NCI-H748 treated with DMSO at 0.1 percent for 48 hours (cell line): ENCODE results near the gene SEC22C.

Experiments used
- DNase-seq: peaks from one replicate; lab custom pipeline; 2025; lab: John Stamatoyannopoulos, UW

The SEC22C gene

DNA sequence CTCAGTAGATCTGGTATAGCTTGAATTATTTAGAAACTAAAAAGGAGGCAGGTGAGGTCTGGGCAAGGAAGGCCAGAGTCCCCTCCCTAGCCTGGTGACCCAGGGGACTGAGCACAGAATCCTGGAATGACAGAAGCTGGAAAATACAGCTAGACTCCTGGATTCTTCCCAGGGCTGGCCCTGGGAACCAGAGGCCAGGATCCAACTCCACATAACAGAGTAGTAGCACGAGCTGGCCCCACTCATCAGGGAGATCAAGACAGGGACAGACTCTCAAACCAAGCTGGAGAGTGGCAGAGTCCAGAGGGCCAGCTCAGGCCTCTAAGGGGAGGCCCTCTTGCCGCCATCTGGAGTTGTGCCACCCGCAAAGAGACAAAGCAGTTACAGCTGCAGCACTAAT lies 68.6 kb downstream of the SEC22C start:
- no peak for DNase-seq

DNA sequence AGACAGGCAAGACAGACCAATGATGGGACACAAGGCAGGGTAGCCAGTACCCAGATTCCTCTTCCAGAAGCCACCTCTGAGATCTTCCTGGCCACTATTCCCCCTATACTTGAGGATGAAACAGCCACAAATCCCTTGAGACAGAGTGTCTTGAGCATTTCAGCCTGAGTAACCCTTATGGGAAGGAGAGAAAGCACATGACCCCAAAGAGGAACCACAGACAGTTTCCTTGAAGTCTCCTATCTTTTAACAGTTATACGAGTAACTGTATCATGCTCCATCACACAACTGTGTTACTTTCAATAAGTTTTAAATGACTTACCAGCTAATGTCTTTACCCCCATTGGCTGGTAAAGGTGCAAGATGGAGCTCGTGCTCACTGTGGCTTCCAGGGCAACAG lies 70.0 kb downstream of the SEC22C start:
- DNase-seq = no peak

DNA sequence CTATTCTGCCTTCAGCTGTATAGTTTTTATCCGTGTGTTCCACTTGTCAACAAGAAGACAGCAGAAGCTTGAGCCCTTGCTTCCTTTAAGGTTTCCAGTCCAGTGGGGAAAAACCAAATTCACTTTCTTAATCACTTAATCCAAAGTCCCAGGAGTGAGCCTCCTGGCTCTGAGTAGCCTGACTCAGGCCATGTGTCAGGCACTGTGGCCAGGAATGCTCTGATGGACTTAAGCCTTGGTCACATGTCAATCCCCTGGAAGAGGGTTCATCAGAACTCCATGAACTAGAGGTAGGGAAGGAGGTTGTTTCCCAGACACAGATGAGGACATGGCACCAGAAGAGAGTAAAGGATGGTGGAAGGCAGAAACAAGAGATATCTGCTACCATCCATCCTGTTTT lies 70.6 kb downstream of the SEC22C start:
- no peak for DNase-seq

DNA sequence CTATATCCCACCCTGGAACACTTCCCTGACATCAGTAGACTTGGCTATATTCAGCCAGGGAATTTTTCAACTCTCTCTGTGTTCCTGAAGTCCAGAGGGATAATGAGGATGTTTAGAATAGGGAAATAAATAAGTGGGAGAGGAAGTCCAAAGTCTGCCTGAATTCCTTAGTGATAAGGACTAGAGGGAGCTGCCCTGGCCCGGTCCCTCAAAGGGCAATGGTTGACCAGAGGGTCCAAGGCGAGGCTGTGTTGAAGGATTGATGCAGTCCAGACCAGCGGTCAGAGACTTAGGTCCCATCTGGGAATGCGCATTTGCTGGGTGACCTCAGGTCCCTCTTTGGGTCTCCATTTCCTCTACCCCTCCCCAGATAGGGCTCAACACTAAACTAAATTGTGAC lies 71.4 kb downstream of the SEC22C start:
- DNase-seq = no peak

DNA sequence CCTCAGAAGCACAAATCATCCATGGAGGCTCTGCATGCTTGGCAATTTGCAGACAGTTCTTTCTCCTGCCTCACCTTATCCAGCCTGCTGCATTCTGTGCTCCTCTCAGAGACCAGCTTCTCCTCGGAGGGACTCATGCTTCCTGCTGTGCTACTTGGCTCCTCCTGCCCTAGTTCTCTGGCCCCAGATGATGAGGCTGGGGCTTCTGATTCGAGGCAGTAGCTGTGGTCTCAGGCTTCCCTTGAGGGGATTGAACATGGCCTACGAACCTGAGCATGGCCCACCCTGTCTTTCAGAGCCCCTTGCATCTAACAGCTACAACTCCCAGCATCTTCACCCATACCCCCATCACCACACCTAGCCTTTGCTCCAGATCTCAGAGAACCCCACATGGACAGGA lies 72.7 kb downstream of the SEC22C start:
- DNase-seq = no peak

DNA sequence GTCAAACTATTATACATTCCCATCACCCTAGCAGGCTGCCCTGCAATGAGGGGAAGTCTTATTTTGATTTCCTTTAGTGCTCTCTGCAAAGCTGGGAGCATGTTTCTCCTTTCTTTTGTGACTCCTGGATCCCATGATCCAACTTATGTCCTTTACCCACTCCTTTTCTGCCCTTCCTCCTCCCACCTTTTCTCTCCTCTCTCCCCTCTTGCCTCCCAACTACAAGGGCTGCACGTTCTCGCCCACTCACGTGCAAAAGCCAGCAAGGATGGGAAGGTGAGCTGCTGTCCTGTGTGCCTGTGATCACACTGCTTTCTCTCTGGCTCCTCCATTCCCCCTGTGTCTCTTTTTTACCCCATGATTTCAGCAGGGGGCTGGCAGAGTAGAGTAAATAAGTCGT lies 73.2 kb downstream of the SEC22C start:
- no peak for DNase-seq

DNA sequence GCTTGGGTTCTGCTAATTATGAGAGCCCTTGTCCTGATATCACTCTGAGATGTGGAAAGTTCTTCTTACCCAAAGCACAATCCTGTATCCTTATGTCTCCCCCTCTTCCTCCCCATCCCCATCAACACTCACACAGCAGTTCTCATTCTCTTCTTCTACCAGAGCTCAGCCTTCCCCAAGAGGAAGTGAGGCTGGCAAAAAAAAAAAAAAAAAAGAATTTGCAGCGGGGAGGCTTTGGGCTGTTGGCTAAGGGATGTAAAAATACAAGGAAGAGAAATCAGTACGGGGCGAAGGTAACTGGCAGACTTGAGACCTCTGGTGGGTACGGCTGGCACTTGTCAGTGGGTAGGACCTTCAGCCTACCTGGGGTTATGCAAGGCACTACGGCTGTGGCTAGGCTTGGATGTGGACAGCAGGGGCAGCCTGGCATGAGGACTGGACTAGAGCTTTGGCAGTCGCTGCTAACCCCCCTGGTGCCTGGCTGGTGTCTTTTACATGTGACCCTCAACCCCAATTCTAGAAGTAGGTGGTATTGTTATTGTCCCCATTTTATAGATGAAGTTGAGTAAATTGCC lies 73.9 kb downstream of the SEC22C start:
- no peak for DNase-seq

DNA sequence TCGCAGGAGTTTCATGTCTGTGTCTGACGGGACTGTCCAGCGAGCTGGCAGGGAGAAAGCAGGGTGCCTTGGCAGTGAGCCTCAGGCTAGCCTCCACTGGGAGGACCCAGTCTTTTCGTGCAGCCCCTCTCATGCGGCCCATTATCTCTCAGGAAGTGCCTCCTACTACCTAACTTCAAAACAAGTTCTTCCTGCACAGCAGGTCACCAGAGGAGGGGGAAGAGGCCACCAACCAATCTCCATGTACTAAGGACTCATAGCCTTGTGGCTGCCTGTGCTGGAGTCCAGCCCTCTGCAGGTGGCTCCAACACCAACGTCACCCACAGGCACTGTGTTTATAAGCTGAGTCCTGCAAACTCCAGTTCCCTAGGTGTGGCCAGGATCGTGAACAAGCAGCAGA lies 74.5 kb downstream of the SEC22C start:
- no peak for DNase-seq

DNA sequence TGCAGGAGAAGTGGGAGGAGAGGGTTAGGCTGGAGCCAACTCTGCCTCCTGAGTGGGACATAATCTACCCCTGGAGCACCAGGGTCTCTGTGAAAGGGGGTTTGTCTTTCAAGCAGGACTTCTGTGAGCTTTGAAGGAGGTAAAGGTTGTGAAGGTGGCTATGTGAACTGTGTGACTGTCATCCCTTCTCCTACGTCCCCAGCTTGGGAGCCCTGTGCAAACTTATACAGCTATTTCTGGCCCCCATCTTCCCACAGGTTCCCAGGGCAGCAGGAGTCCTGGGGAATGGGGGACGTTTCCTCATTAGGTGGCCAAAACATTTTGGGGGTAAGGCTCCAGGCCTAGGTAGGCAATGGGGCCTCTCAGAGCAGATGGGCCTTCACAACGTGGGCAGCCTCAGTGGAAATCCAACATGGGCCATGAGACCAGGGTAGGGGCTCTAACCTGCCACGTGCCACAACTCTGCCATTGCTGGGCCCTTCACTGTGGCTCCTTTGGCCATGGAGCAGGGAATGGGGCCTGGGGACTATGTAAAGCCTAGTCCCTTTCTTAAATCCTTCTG lies 75.8 kb downstream of the SEC22C start:
- DNase-seq = no peak

DNA sequence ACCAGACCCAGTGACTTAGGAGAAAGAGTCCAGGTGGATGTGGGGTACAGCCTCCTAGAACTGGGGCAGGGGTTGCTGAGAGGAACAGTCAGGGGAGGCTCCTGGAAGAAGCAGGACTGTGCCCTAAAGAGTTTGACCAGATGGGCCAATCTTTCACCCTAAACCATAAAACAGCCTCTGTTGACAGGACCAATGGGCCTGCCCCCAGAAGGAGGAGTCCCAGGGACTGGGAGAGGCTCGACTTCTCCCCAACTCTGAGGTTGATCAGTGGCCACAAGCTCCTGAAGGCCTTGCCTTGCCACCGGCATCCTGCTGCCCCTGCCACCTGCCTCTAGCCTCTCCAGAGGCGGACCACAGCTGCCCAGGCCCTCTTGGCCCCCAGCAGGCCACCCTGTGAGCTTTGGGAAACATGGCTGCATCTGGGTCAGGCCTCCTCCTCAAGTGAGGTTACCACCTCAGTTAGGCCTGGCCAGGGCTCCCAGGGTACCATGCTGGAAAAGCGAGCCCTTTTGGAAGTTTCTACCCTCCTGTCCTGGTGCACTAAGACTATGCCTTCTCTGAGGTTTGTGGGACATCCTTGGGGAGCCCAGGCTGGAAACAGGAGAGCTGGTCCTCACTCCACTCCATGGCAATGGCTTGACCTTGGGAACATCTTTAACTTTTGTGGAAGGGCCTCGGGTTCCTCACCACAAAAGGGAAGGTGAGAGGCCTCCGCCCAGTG lies 76.5 kb downstream of the SEC22C start:
- no peak for DNase-seq

DNA sequence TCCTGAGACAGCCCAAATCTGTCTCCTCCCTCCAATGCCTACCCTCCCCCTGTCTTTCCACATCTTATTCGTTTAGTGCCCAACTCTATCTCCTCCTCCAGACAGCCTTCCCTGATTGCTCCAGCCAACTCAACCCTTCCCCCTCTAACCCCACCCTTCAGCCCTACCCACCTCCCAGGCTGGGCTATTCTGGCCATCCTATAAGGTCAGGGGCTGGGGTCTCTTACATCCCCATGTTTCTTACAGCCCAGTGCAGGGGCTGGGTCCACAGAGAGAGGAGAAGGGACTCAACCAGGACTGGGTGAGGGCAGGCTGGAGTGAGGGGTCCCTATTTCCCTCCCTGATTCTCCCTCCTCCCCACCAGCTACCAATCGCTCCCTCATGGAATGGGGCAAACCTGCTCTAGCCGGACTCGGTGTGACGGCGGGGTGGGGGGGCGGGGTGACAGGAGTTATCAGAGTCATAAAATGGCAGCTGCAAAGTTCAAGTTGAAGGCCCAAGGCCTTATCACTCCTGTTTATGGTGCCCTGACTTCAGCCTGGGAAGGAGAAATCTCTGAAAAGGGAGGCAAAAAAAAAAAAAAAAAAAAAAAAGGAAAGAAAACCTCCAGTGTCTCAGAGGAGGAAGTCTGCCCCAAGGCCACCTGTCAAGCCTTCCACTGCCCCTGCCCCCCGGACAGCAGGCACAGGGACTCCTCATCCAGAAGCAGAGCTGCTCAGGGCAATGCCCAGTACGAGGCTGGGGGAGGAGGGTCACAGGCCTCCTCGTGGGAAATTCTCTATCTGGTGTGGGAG lies 77.2 kb downstream of the SEC22C start:
- DNase-seq = no peak

DNA sequence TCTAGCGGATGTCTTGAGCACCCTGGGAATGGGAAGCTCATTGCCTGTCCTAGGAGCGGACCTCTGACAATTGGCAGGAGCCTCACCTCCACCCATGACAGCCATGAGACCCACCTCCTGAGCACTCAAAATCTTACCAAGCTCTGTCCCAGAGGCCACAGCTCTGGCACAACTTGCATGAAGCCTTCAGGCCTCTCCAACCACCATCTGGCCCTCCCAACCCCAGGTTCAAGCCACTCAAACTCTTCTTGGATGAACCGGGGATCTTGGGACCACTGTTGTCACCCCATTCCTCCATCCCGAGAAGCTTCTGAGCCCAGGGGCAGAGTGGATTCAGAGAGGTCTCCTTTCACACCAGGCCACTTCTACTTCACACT lies 77.8 kb downstream of the SEC22C start:
- DNase-seq = no peak

DNA sequence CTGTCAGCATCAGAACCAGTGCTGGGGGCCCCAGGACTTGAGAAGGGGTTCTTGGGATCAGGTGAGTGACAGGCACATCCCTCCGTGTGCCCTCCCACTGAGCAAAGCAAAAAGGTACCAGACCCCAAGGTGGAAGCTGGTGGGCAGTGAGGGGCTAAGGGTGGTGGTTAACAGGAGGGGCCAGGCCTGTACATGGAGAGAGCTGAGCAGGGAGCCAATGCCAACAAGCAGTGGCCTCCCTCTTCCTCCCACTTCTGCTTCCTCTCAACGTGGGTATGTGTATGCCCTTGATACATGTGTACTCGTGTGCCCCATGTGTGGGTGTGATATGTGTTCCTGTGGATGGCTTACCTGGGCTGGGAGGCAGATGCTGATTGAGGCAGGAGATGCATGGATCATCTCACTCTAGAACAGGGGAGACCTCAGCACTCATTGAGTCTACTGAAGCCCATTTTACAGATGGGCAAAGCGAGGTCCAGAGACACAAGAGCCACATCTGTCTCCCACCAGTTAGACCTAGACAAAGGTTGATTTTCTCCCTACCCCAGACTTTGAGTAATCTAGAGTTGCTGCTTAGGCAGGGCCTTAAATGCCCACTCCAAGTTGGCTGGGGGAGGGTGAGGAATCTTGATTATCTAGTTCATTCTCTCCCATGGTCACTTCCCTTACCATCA lies 78.4 kb downstream of the SEC22C start:
- no peak for DNase-seq

DNA sequence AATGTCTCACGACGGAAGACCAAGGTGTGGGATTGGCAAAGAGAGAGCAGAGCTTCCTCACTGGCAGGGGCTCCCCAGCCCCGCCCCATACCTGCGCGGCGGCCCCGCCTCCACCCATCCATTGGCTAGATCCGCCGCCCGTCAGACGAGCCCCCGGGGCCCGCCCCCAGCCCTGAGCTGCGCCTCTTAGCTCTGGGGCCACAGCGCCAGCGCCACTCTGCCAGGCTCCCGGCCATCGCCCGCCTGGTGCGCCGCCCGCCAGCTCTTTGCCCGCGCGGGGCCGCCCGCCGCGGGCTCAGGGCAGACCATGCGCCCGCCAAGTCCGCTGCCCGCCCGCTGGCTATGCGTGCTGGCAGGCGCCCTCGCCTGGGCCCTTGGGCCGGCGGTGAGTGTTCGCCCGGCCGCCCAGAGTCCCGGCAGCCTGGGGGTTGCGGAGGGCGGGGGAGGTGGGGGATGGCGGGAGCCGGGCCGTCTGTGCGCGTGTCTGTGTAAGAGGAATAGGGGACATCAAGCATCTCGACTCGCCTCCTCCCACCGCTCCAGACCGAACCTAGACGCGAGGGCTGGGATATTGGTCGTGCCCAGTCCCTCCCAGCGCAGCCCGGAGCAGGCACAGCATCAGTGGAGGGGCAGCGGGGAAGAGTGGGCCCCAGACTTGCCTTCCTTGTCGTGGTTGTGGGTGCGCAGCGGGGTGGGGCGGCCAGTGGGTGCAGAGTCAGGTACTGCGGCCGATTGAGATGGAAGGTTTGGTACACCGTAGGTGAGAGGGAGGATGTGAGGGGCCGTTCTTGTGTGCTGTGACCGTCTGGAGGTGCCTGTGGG lies 79.1 kb downstream of the SEC22C start, which contains the start of gene VIPR1:
TSS of gene VIPR1 (plus strand) at position 215 of the 822 bp plus-strand sequence. CDS start at position 308, 93 bp downstream.
- DNase-seq = peak; percentile 55

DNA sequence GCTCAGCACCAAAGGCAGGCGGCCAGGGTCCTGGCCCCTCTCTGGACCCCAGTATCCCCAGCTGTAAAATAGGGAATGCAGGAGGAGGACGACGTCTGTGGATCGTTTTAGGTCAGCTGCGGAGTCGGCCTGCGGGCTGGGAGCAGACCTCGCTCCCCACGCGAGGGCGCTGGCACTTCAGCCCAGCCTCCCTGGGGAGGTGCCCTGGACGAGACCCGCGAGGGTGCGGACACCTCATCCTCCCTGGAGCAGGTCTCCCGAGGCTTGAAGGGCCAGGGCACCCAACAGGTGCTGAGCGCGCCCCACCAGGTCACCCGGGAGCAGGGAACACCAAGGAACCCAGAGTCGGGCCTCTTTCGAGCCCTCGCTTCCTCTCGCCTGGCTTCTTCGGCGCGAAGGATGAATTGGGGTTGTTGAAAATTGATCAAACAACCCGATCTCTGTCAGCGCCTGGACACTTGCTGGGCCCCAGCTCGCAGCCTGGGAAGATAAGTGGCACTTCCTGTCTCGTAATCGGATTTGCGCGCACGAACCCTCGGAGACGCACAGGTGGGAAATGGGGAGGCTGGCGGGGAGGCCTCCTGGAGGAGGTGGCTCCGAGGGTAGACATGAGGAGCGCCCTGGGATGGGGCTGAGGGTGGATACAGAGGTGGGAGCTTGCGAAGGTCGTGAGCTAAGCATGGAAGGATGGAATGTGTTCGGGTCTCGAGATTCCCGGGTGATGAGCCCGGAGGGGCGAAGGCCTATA lies 79.9 kb downstream of the SEC22C start:
- peak; percentile 1 for DNase-seq

DNA sequence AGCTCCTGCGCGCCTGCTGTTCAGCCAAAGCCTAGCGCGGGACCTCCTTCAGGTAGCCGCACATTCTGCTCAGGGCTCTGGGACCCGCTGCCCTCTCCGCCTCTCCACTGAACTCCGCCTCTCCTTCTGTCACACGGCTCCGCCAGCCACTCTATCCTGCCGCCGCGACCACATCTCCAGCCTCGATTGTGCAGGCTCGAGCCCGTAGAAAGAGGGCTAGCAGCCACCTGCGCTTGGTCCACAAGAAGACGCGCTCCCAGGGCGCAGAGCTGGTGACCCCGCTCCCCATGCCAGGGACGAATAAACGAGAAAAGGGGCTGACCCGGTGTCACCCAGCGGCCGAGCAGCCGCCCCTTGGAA lies 80.5 kb downstream of the SEC22C start:
- DNase-seq = no peak

DNA sequence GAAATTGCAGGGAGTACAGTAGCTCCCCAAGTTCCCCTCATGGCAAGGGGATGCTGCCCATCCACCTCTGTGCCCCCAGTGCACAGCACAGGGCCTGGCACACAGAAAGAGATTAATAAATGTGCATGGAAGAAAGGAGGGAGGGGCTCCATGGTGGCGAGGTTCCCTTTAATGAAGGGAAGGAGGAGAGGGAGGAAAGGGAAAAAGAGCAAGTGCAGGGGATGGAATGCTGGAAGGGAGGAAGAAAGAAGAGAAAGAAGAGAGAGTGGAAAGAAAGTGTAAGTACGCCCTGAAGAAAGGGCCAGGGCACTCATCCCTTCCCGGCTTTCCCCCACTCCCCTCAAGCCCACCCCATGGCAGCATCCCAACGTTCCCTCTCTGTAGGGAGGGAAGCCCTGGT lies 80.9 kb downstream of the SEC22C start:
- DNase-seq = no peak

DNA sequence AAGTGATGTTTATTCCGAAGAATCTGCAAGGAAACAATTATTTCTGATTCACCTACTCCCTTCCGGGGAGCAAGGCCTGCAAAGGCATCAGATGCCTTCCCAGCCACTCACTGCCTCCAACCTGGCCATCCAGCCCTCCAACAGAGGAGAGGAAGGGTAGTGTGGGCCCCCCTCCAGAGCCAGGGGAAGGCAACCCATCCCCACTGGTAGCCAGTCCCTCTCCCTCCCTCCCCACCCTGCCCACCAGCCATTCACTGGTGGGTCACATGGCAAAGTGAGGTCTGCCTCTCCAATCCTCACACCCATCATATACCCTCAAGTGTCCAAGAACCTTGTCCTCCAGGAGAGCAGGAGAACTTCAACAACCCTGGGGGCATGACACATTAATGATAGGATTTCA lies 81.7 kb downstream of the SEC22C start:
- DNase-seq = no peak

DNA sequence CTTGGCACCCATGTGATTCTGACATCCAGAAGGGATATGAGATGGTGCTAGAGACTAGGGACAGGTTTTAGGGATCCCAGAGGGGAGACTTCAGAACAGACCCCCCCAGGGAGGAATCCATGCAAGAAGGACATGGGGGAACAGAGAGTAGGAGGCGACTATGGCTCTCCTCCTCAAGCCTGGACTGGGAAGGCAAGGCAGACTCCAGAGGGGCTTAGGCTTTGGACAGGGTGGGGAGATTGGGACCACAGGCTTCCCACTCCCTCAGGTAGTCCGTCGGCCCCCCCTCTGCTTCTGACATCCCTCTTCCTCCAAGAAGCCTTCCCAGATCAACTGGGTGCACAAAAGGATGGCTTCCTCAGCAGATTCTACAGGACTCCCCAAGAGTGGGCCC lies 82.3 kb downstream of the SEC22C start:
- no peak for DNase-seq

DNA sequence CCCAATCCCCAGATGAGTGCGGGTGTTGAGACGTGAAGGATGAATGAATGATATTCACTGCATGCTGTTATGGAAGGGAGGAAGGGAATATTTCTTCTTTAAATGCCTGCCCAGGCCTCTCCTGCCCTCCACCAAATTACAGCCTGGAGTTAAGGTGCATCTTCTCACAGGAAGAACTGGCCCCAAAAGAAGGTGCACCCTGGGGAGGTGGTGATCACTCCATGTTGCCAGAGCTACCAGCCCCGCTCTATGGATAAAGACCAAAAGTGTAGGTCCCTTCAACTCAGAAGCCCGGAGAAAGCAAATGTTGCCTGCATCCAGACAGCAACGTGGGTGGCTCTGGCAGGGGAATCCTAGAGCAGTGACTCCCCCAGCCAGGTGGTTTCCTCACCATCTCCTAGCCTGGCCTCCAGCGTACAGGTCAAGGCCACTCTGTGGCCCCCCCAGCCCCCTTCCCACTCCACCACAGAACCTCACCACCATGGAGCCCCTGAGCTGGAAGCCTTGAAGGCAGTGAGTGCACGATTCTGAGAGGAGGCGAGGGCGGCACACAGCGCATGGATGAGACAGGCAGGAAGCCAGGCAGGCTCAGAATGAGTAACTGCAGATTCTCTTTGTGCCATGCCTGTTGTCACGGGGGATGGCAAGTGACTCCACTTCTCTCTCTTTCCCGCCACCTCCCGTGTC lies 82.8 kb downstream of the SEC22C start:
- no peak for DNase-seq
